K562 (cell line): ENCODE measurements around the gene GAP43. TPM values are rescaled to one million over a fixed set of nuclear protein-coding genes. Genes with fewer than 3 reads are reported as not detected.

Experiments
- MAZ ChIP-seq, 2 experiments: fragments of 450-650 bp in 1 of 2; sonication (generic) in 1 of 2; formaldehyde crosslinking; IDR thresholded peaks in 1 of 2; conservative IDR thresholded peaks in 1 of 2; 2 replicates each; pipeline versions ENCODE4 v1.4.0 to v1.5.0; 2020; ENCODE audit warnings: mild to moderate bottlenecking in 1 of 2, missing genetic modification reagents in 1 of 2
- SREBF1 ChIP-seq: fragments of 150-350 bp; IDR thresholded peaks from 2 replicates; pipeline ENCODE4 v1.6.1; 2014; ENCODE audit warnings: antibody characterized with exemption, low read depth, low read length, borderline replicate concordance
- polyA plus RNA-seq, 8 experiments: library from polyadenylated mRNA; depleted of rRNA in 4 of 8; stranded (reverse) in 5 of 8; unstranded in 3 of 8; fragments of >200 nt; fragmentation: Nextera tagmentation in 2 of 8; fragmentation: Illumina TruSeq in 1 of 8; extraction: Ambion mirVana in 2 of 8; extraction: Trizol in 1 of 8; gene quantifications; 2 replicates each; pipeline versions ENCODE4 v1.2.1 to v1.2.3, GENCODE V29; 2011 to 2014; ENCODE audit warnings: inconsistent platforms in 1 of 8, missing spikeins in 1 of 8
- total RNA-seq, 7 experiments: library from RNA; depleted of rRNA in 6 of 7; stranded (reverse); fragments of >200 nt in 6 of 7; fragmentation: Illumina TruSeq in 2 of 7; extraction: Trizol in 2 of 7; gene quantifications; 2 replicates each; pipeline versions ENCODE4 v1.2.1 to v1.2.3, GENCODE V29; 2011 to 2021; ENCODE audit warnings: low replicate concordance in 1 of 7
- TF ChIP-seq, protein P1 (sequence below), 2 experiments: fragments of 450-650 bp; formaldehyde crosslinking in 1 of 2; IDR thresholded peaks; 2 replicates each; pipeline versions ENCODE4 v1.4.0 to v1.6.1; 2014 to 2020; ENCODE audit warnings: mild to moderate bottlenecking in 2 of 2, borderline replicate concordance in 1 of 2, low read depth in 1 of 2

Gene GAP43
- total and polyA plus RNA-seq, 9 of the 15 experiments (the other 6 are each of a cell fraction or from before 2014, with no cell fraction given), result 0.04 to 0.11 (median 0.09) TPM; not detected in 6

DNA sequence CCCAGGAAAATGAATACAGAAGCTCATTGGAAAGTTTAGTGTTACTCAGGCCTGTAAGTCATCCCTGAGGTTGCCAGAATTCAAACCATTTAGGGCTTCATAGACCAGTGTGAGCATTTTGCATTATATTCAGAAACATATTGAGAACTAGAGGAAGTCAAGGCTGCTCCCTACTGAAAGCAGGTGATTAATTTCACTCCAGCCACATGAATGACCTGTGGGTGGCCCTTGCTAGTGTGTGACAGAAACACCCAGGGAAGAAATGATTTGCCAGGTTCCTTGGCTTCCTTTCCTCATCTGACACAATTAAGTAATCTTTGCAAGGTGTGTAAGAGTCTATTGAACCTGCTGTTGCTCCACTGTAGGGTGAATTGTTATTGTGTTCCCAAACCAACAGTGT, 61.8 kb downstream of the GAP43 start (continued):
- TF ChIP-seq, protein P1, sequence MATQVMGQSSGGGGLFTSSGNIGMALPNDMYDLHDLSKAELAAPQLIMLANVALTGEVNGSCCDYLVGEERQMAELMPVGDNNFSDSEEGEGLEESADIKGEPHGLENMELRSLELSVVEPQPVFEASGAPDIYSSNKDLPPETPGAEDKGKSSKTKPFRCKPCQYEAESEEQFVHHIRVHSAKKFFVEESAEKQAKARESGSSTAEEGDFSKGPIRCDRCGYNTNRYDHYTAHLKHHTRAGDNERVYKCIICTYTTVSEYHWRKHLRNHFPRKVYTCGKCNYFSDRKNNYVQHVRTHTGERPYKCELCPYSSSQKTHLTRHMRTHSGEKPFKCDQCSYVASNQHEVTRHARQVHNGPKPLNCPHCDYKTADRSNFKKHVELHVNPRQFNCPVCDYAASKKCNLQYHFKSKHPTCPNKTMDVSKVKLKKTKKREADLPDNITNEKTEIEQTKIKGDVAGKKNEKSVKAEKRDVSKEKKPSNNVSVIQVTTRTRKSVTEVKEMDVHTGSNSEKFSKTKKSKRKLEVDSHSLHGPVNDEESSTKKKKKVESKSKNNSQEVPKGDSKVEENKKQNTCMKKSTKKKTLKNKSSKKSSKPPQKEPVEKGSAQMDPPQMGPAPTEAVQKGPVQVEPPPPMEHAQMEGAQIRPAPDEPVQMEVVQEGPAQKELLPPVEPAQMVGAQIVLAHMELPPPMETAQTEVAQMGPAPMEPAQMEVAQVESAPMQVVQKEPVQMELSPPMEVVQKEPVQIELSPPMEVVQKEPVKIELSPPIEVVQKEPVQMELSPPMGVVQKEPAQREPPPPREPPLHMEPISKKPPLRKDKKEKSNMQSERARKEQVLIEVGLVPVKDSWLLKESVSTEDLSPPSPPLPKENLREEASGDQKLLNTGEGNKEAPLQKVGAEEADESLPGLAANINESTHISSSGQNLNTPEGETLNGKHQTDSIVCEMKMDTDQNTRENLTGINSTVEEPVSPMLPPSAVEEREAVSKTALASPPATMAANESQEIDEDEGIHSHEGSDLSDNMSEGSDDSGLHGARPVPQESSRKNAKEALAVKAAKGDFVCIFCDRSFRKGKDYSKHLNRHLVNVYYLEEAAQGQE (IDR thresholded peaks at IDR 0.05; ENCODE audit: borderline replicate concordance), result no peak
- TF ChIP-seq, protein P1 (CRISPR knock-in tag; IDR thresholded peaks at IDR 0.05; ENCODE audit: low read depth), result no peak
- TF ChIP-seq SREBF1, result no peak
- no peak for TF ChIP-seq MAZ (CRISPR knock-in tag; conservative IDR thresholded peaks at IDR 0.05 in 1 of 2, IDR thresholded peaks at IDR 0.05 in 1 of 2)
